K562 (cell line): ENCODE results near the gene NPVF. TPM values are rescaled to one million over a fixed set of nuclear protein-coding genes. Genes with fewer than 3 reads are reported as not detected.

Source experiments
- CSDE1 ChIP-seq, 2 experiments: fragments of 450-650 bp; IDR thresholded peaks; 2 replicates each; pipeline ENCODE4 v1.6.1; 2016; ENCODE audit warnings: mild to moderate bottlenecking in 1 of 2
- DPF2 ChIP-seq: fragments of 450-650 bp; IDR thresholded peaks from 2 replicates; pipeline ENCODE4 v1.6.1; 2016
- E2F6 ChIP-seq, 2 experiments: IDR thresholded peaks; 2 replicates each; pipeline ENCODE4 v1.6.1; 2011; ENCODE audit warnings: borderline replicate concordance in 1 of 2, control low read depth in 1 of 2, low read depth in 1 of 2, low read length in 1 of 2, mild to moderate bottlenecking in 1 of 2, mixed read lengths in 1 of 2, moderate library complexity in 1 of 2; ENCODE audit not compliant: insufficient read depth in 1 of 2, insufficient read length in 1 of 2, poor library complexity in 1 of 2, severe bottlenecking in 1 of 2; ENCODE audit errors: extremely low read depth in 1 of 2
- HOMEZ ChIP-seq: fragments of 250-450 bp; sonication (Bioruptor Pico); IDR thresholded peaks from 2 replicates; pipeline ENCODE4 v1.4.0; 2020; ENCODE audit warnings: mild to moderate bottlenecking, moderate library complexity
- KDM4B ChIP-seq, 2 experiments: fragments of 450-650 bp in 1 of 2; sonication (generic) in 1 of 2; IDR thresholded peaks; 2 replicates each; pipeline ENCODE4 v1.6.1; 2016 to 2017; ENCODE audit warnings: borderline replicate concordance in 2 of 2, antibody characterized with exemption in 1 of 2, low read depth in 1 of 2, mild to moderate bottlenecking in 1 of 2
- NCOR1 ChIP-seq: fragments of 450-650 bp; IDR thresholded peaks from 2 replicates; pipeline ENCODE4 v1.6.1; 2016; ENCODE audit warnings: mild to moderate bottlenecking, moderate library complexity
- PHF20 ChIP-seq: fragments of 450-650 bp; IDR thresholded peaks from 2 replicates; pipeline ENCODE4 v1.6.1; 2018; ENCODE audit not compliant: partially characterized antibody
- PHF21A ChIP-seq: fragments of 450-650 bp; IDR thresholded peaks from 2 replicates; pipeline ENCODE4 v1.6.1; 2017; ENCODE audit warnings: low read depth, borderline replicate concordance
- SIX5 ChIP-seq, 2 experiments: IDR thresholded peaks; 2 replicates each; pipeline ENCODE4 v1.6.1; 2011; ENCODE audit warnings: low read length in 2 of 2, borderline replicate concordance in 1 of 2, low read depth in 1 of 2, mild to moderate bottlenecking in 1 of 2, moderate library complexity in 1 of 2; ENCODE audit not compliant: insufficient read depth in 1 of 2
- SNIP1 ChIP-seq: fragments of 450-650 bp; IDR thresholded peaks from 2 replicates; pipeline ENCODE4 v1.7.1; 2017; ENCODE audit warnings: low read depth, mild to moderate bottlenecking
- ZNF592 ChIP-seq: fragments of 450-650 bp; IDR thresholded peaks from 2 replicates; pipeline ENCODE4 v1.6.1; 2017; ENCODE audit warnings: antibody characterized with exemption, mild to moderate bottlenecking
- ZNF695 ChIP-seq: fragments of 450-650 bp; formaldehyde crosslinking; IDR thresholded peaks from 2 replicates; pipeline ENCODE4 v1.4.0; 2020; ENCODE audit warnings: mild to moderate bottlenecking, moderate library complexity
- ZNF717 ChIP-seq: fragments of 250-450 bp; sonication (Bioruptor Pico); IDR thresholded peaks from 2 replicates; pipeline ENCODE4 v1.5.0; 2021
- ZSCAN32 ChIP-seq: fragments of 450-650 bp; formaldehyde crosslinking; IDR thresholded peaks from 2 replicates; pipeline ENCODE4 v1.4.0; 2020; ENCODE audit warnings: mild to moderate bottlenecking, moderate library complexity
- polyA plus RNA-seq, 8 experiments: library from polyadenylated mRNA; depleted of rRNA in 4 of 8; stranded (reverse) in 5 of 8; unstranded in 3 of 8; fragments of >200 nt; fragmentation: Nextera tagmentation in 2 of 8; fragmentation: Illumina TruSeq in 1 of 8; extraction: Ambion mirVana in 2 of 8; extraction: Trizol in 1 of 8; gene quantifications; 2 replicates each; pipeline versions ENCODE4 v1.2.1 to v1.2.3, GENCODE V29; 2011 to 2014; ENCODE audit warnings: inconsistent platforms in 1 of 8, missing spikeins in 1 of 8
- total RNA-seq, 7 experiments: library from RNA; depleted of rRNA in 6 of 7; stranded (reverse); fragments of >200 nt in 6 of 7; fragmentation: Illumina TruSeq in 2 of 7; extraction: Trizol in 2 of 7; gene quantifications; 2 replicates each; pipeline versions ENCODE4 v1.2.1 to v1.2.3, GENCODE V29; 2011 to 2021; ENCODE audit warnings: low replicate concordance in 1 of 7
- TF ChIP-seq, protein P1 (sequence below): fragments of 250-450 bp; sonication (Bioruptor Pico); IDR thresholded peaks from 2 replicates; pipeline ENCODE4 v1.8.0; 2022; ENCODE audit warnings: moderate library complexity, mild to moderate bottlenecking, inconsistent platforms

Gene NPVF
- total and polyA plus RNA-seq, 9 of the 15 experiments (the other 6 are each of a cell fraction or from before 2014, with no cell fraction given), result not detected

- TF ChIP-seq ZNF592 (no peak), ZNF695 (CRISPR knock-in tag) (no peak), KDM4B (IDR thresholded peaks at IDR 0.05; ENCODE audit: borderline replicate concordance in 2 of 2, low read depth in 1 of 2) (no peak), PHF20 (no peak), SNIP1 (no peak), HOMEZ (no peak), ZSCAN32 (CRISPR knock-in tag) (no peak), DPF2 (no peak), PHF21A (no peak), CSDE1 (IDR thresholded peaks at IDR 0.05) (no peak), ZNF717 (CRISPR knock-in tag) (no peak), E2F6 (IDR thresholded peaks at IDR 0.05; ENCODE audit: borderline replicate concordance in 1 of 2, extremely low read depth in 1 of 2, insufficient read depth in 1 of 2, insufficient read length in 1 of 2, low read depth in 1 of 2, low read length in 1 of 2, poor library complexity in 1 of 2, severe bottlenecking in 1 of 2) (no peak), NCOR1 (no peak), SIX5 (IDR thresholded peaks at IDR 0.05; ENCODE audit: borderline replicate concordance in 1 of 2, insufficient read depth in 1 of 2, low read depth in 1 of 2, low read length in 2 of 2) (no peak)
- TF ChIP-seq, protein P1, sequence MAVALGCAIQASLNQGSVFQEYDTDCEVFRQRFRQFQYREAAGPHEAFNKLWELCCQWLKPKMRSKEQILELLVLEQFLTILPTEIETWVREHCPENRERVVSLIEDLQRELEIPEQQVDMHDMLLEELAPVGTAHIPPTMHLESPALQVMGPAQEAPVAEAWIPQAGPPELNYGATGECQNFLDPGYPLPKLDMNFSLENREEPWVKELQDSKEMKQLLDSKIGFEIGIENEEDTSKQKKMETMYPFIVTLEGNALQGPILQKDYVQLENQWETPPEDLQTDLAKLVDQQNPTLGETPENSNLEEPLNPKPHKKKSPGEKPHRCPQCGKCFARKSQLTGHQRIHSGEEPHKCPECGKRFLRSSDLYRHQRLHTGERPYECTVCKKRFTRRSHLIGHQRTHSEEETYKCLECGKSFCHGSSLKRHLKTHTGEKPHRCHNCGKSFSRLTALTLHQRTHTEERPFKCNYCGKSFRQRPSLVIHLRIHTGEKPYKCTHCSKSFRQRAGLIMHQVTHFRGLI (CRISPR knock-in tag), result no peak
Observed at GRCh38 chr7:25221009-25221408, 7.3 kb downstream of the NPVF start (continued).
